Sigmoid colon (tissue), 7 donors: ENCODE results near the gene LENEP. TPM values are rescaled to one million over a fixed set of nuclear protein-coding genes. Genes with fewer than 3 reads are reported as not detected.

Experiments
- DNase-seq: peaks from one replicate; pipeline ENCODE4 v3.0.0-alpha.2; 2019
- H3K27ac ChIP-seq, 4 donors: fragments of 200-600 bp; sonication (generic); one replicate each; pipeline ENCODE4 v1.5.1; 2016 to 2019; ENCODE audit warnings: mild to moderate bottlenecking in 1 of 4
- H3K27me3 ChIP-seq, 3 donors: fragments of 200-600 bp; sonication (generic); one replicate each; pipeline ENCODE4 v1.5.1; 2019; ENCODE audit warnings: mild to moderate bottlenecking in 1 of 3
- H3K36me3 ChIP-seq, 4 donors: fragments of 200-600 bp; sonication (generic); one replicate each; pipeline ENCODE4 v1.5.1; 2016 to 2019
- H3K4me1 ChIP-seq, 4 donors: fragments of 200-600 bp; sonication (generic); one replicate each; pipeline ENCODE4 v1.5.1; 2017 to 2019
- H3K4me3 ChIP-seq, 4 donors: fragments of 200-600 bp; sonication (generic); one replicate each; pipeline ENCODE4 v1.5.1; 2017 to 2019; ENCODE audit warnings: mild to moderate bottlenecking in 2 of 4, moderate library complexity in 1 of 4
- H3K9me3 ChIP-seq, 4 donors: fragments of 200-600 bp in 3 of 4; sonication (generic) in 3 of 4; one replicate each; pipeline versions ENCODE4 v1.5.1 to v1.6.1; 2013 to 2019
- CTCF ChIP-seq, 4 experiments: fragments of 450-650 bp in 3 of 4; fragments of 200-600 bp in 1 of 4; IDR thresholded peaks; one replicate each; pipeline ENCODE4 v1.5.1; 2016 to 2019; ENCODE audit warnings: antibody characterized with exemption in 4 of 4, mild to moderate bottlenecking in 3 of 4, moderate library complexity in 2 of 4
- EP300 ChIP-seq, 4 donors: sonication (generic); formaldehyde crosslinking; IDR thresholded peaks; one replicate each; pipeline ENCODE4 v1.6.1; 2017; ENCODE audit warnings: antibody characterized with exemption in 4 of 4
- POLR2A ChIP-seq, 2 donors: fragments of 450-650 bp; IDR thresholded peaks; one replicate each; pipeline ENCODE4 v1.6.1; 2016; ENCODE audit warnings: antibody characterized with exemption in 2 of 2, mild to moderate bottlenecking in 2 of 2, moderate library complexity in 2 of 2
- POLR2AphosphoS5 ChIP-seq, 4 donors: sonication (generic); formaldehyde crosslinking; IDR thresholded peaks; one replicate each; pipeline ENCODE4 v1.6.1; 2017; ENCODE audit warnings: antibody characterized with exemption in 4 of 4
- WGBS, 2 donors: extraction: QIAGEN DNeasy Blood & Tissue Kit; methylation state at CpG; one replicate each; pipeline ENCODE4 v1.1.7; 2013; 5-methylcytosine and 5-hydroxymethylcytosine counted together
- intact Hi-C: fragments of 100-400 bp; cut with DNase I; formaldehyde crosslinking; loops from one replicate; pipeline ENCODE4 v1.15.1; 2023
- polyA plus RNA-seq, 3 donors: library from polyadenylated mRNA; stranded (reverse); fragments of 200-250 nt; gene quantifications; one replicate each; pipeline ENCODE4 v1.2.3, GENCODE V29; 2013
- total RNA-seq, 4 donors: library from RNA; depleted of rRNA; stranded (reverse); fragments of >200 nt; gene quantifications; one replicate each; pipeline ENCODE4 v1.1.0, GENCODE V29; 2016
- donor health status: healthy with polysubstance abuse.
- donor health status: Bipolar disorder and iron deficiency.
- donor health status: healthy.

The LENEP gene
- total and polyA plus RNA-seq, 7 donors: 0.39 TPM; not detected in 6

- WGBS, 2 donors: 89 to 97% methylated on average over 3 of the region's 3 CpGs
- no peaks in the 10 kb centered on the region for H3K27me3 ChIP-seq
- H3K4me3 ChIP-seq: peak overlapping the region in 2 of 4 donors; percentile 48 to 50
- H3K36me3 ChIP-seq: peaks cover 19 to 49% (median 37%) of the 10 kb centered on the region in 4 donors
- H3K4me1 ChIP-seq: peaks cover 0 to 56% (median 51%) of the 10 kb centered on the region in 4 donors
- intact Hi-C loops: no loop called here
- no peak for TF ChIP-seq POLR2A (IDR thresholded peaks at IDR 0.05)
- no peak for TF ChIP-seq CTCF (IDR thresholded peaks at IDR 0.05)
- no peak for TF ChIP-seq EP300 (IDR thresholded peaks at IDR 0.05)
- H3K27ac ChIP-seq: peak overlapping the region; percentile 95 to 98 (median 96)
- no peak for DNase-seq
- no peaks in the 10 kb centered on the region for H3K9me3 ChIP-seq
Observed at GRCh38 chr1:154968731-154969130, 24.7 kb upstream of the LENEP start.

- H3K9me3 ChIP-seq: no peaks in the 10 kb centered on the region
- intact Hi-C loops: no loop called here
- peaks cover 0 to 56% (median 51%) of the 10 kb centered on the region in 4 donors for H3K4me1 ChIP-seq
- WGBS, 2 donors: 76 to 84% methylated on average over 5 of the region's 5 CpGs
- peak overlapping the region in 3 of 4 donors; percentile 42 to 50 (median 48) for H3K4me3 ChIP-seq
- H3K27ac ChIP-seq: peak overlapping the region; percentile 95 to 98 (median 96)
- peaks cover 19 to 43% (median 32%) of the 10 kb centered on the region in 4 donors for H3K36me3 ChIP-seq
- DNase-seq: no peak
- no peaks in the 10 kb centered on the region for H3K27me3 ChIP-seq
- no peak for TF ChIP-seq EP300 (IDR thresholded peaks at IDR 0.05)
- TF ChIP-seq POLR2A (IDR thresholded peaks at IDR 0.05): no peak
- TF ChIP-seq POLR2AphosphoS5 (IDR thresholded peaks at IDR 0.05): no peak
- no peak for TF ChIP-seq CTCF (IDR thresholded peaks at IDR 0.05)
Observed at GRCh38 chr1:154969246-154969645, 24.1 kb upstream of the LENEP start.

GRCh38 chr1:154969860-154970452 lies 23.4 kb upstream of the LENEP start:
- DNase-seq: no peak
- H3K4me1 ChIP-seq: peaks cover 0 to 56% (median 51%) of the 10 kb centered on the region in 4 donors
- H3K36me3 ChIP-seq: peaks cover 19 to 36% (median 27%) of the 10 kb centered on the region in 4 donors
- H3K4me3 ChIP-seq: peak overlapping the region; percentile 36 to 50 (median 45)
- no peak for TF ChIP-seq POLR2A (IDR thresholded peaks at IDR 0.05)
- TF ChIP-seq POLR2AphosphoS5 (IDR thresholded peaks at IDR 0.05): no peak
- TF ChIP-seq CTCF (IDR thresholded peaks at IDR 0.05): no peak
- TF ChIP-seq EP300 (IDR thresholded peaks at IDR 0.05): no peak
- no peaks in the 10 kb centered on the region for H3K9me3 ChIP-seq
- no peaks in the 10 kb centered on the region for H3K27me3 ChIP-seq
- WGBS, 2 donors: 56 to 70% methylated on average over 22 of the region's 22 CpGs
- H3K27ac ChIP-seq: peak overlapping the region; percentile 95 to 98 (median 96)
- intact Hi-C loops: loop anchor here (5.0 kb wide), 1 partner anchor 92 kb away; the partner anchor contains the start of gene EFNA4

GRCh38 chr1:154970631-154971340 lies 22.6 kb upstream of the LENEP start, which contains the start of gene SHC1:
SHC1 (minus strand) TSS chr1:154970747; CDS start chr1:154970526, 221 bp downstream.
- H3K36me3 ChIP-seq: peaks cover 13 to 28% (median 20%) of the 10 kb centered on the region in 4 donors
- TF ChIP-seq EP300 (IDR thresholded peaks at IDR 0.05) (peak in 1 of 4 donors; percentile 2), POLR2A (IDR thresholded peaks at IDR 0.05) (peak; percentile 82 to 88), CTCF (IDR thresholded peaks at IDR 0.05) (no peak), POLR2AphosphoS5 (IDR thresholded peaks at IDR 0.05) (peak; percentile 95 to 99 (median 96))
- peaks cover 0 to 56% (median 53%) of the 10 kb centered on the region in 4 donors for H3K4me1 ChIP-seq
- peak; percentile 99 for DNase-seq
- WGBS, 2 donors: 38 to 48% methylated on average over 15 of the region's 15 CpGs
- intact Hi-C loops: loop anchor here (5.0 kb wide), 1 partner anchor 92 kb away; the partner anchor contains the start of gene EFNA4
- peak within 1 kb of the TSS; percentile 95 to 98 (median 96) for H3K27ac ChIP-seq
- peak within 1 kb of the TSS; percentile 36 to 50 (median 45) for H3K4me3 ChIP-seq
- H3K9me3 ChIP-seq: no peaks in the 10 kb centered on the region
- no peaks in the 10 kb centered on the region for H3K27me3 ChIP-seq
